Neural crest cell (in vitro differentiated cells): ENCODE data around the gene MYO5C. TPM values are rescaled to one million over a fixed set of nuclear protein-coding genes. Genes with fewer than 3 reads are reported as not detected.

Experiments
- DNase-seq: peaks from one replicate; pipeline ENCODE4 v3.0.0; 2021; ENCODE audit warnings: low read depth, mixed read lengths, low spot score
- H3K27ac Mint-ChIP-seq: one replicate; pipeline ENCODE4 v1.8.0; 2021; ENCODE audit warnings: mild to moderate bottlenecking, mixed read lengths; ENCODE audit not compliant: unreplicated experiment
- H3K27me3 Mint-ChIP-seq: 2 replicates; pipeline ENCODE4 v1.8.0; 2021; ENCODE audit warnings: low read depth, mild to moderate bottlenecking, mixed read lengths
- H3K36me3 Mint-ChIP-seq: 2 replicates; pipeline ENCODE4 v1.8.0; 2021; ENCODE audit warnings: low read depth, mild to moderate bottlenecking, mixed read lengths
- H3K4me1 Mint-ChIP-seq: 2 replicates; pipeline ENCODE4 v1.8.0; 2021; ENCODE audit warnings: mixed read lengths
- H3K4me3 Mint-ChIP-seq: one replicate; pipeline ENCODE4 v1.8.0; 2021; ENCODE audit warnings: mild to moderate bottlenecking, mixed read lengths
- H3K9me3 Mint-ChIP-seq: 2 replicates; pipeline ENCODE4 v1.8.0; 2021; ENCODE audit warnings: mixed read lengths
- CTCF ChIP-seq: fragments of 200-600 bp; sonication (generic); conservative IDR thresholded peaks from 2 replicates; pipeline ENCODE4 v1.5.0; 2021; ENCODE audit warnings: antibody characterized with exemption, mild to moderate bottlenecking
- total RNA-seq: library from RNA; stranded (reverse); gene quantifications from 2 replicates; pipeline ENCODE4 v1.2.1, GENCODE V29; 2021

MYO5C gene
- total RNA-seq, 1 donor from 2014 or later = 7.7 TPM

- Mint-ChIP-seq H3K4me3 (no peak overlapping the region), H3K4me1 (peaks cover 5% of the 10 kb centered on the region), H3K36me3 (no peaks in the 10 kb centered on the region), H3K27me3 (no peaks in the 10 kb centered on the region), H3K9me3 (no peaks in the 10 kb centered on the region), H3K27ac (no peak overlapping the region)
- TF ChIP-seq CTCF = no peak
- DNase-seq = no peak
Measured at GRCh38 chr15:52224211-52224610, 71.4 kb downstream of the MYO5C start.

- no peak for DNase-seq
- no peaks in the 10 kb centered on the region for H3K9me3 Mint-ChIP-seq
- H3K27ac Mint-ChIP-seq = no peak overlapping the region
- H3K36me3 Mint-ChIP-seq = peaks cover 3% of the 10 kb centered on the region
- TF ChIP-seq CTCF = no peak
- H3K4me3 Mint-ChIP-seq = no peak overlapping the region
- H3K4me1 Mint-ChIP-seq = no peaks in the 10 kb centered on the region
- H3K27me3 Mint-ChIP-seq = no peaks in the 10 kb centered on the region
Measured at GRCh38 chr15:52221730-52222129, 73.9 kb downstream of the MYO5C start.

- no peaks in the 10 kb centered on the region for H3K4me1 Mint-ChIP-seq
- no peaks in the 10 kb centered on the region for H3K9me3 Mint-ChIP-seq
- peaks cover 3% of the 10 kb centered on the region for H3K36me3 Mint-ChIP-seq
- no peaks in the 10 kb centered on the region for H3K27me3 Mint-ChIP-seq
- DNase-seq = no peak
- no peak for TF ChIP-seq CTCF
- H3K27ac Mint-ChIP-seq = no peak overlapping the region
- H3K4me3 Mint-ChIP-seq = no peak overlapping the region
Measured at GRCh38 chr15:52220937-52221660, 74.5 kb downstream of the MYO5C start.

- no peak for DNase-seq
- Mint-ChIP-seq H3K4me3 (no peak overlapping the region), H3K27me3 (no peaks in the 10 kb centered on the region), H3K4me1 (no peaks in the 10 kb centered on the region), H3K9me3 (no peaks in the 10 kb centered on the region), H3K27ac (no peak overlapping the region), H3K36me3 (peaks cover 3% of the 10 kb centered on the region)
- TF ChIP-seq CTCF = no peak
Measured at GRCh38 chr15:52220251-52220650, 75.4 kb downstream of the MYO5C start.

DNA sequence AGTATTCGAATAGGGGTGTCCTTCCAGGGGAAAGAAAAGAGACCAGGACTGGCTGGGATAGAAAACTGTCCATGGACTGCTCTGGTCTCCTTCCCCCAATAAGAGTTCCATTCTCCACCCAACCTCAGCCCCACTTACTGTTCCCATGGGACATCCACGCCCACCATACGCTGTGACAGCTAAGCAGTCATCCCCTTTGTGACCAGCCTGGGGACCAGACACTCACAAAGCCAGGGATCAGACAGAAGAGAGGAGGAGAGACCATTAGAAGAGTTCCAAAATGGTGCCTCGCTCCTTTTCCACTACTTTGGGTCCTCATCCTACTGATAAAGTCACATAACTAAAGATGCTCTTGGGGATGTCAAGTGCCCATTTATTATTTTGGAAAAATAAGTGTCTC, 76.8 kb downstream of the MYO5C start:
- peaks cover 3% of the 10 kb centered on the region for H3K36me3 Mint-ChIP-seq
- peak overlapping the region; percentile 31 for H3K27ac Mint-ChIP-seq
- H3K9me3 Mint-ChIP-seq = no peaks in the 10 kb centered on the region
- no peaks in the 10 kb centered on the region for H3K27me3 Mint-ChIP-seq
- TF ChIP-seq CTCF = no peak
- no peak for DNase-seq
- no peak overlapping the region for H3K4me3 Mint-ChIP-seq
- H3K4me1 Mint-ChIP-seq = peaks cover 6% of the 10 kb centered on the region
